Endothelial cell of umbilical vein (primary cell): Measurements from ENCODE around the gene SPSB3. TPM values are rescaled to one million over a fixed set of nuclear protein-coding genes. Genes with fewer than 3 reads are reported as not detected.

Source experiments
- BruUV-seq: library from RNA; stranded (reverse); fragments of 400-500 nt; replicated peaks from 2 replicates; lab custom pipeline; 2021; lab: Mats Ljungman, UMichigan
- CTCF ChIA-PET: fragments of 300-600, 350-600 bp; sonication (Branson Sonifier 250); formaldehyde crosslinking; loops from one replicate; lab custom pipeline; 2021; ENCODE audit warnings: antibody characterized with exemption, inconsistent platforms; lab: Charles Lee
- POLR2A ChIA-PET: fragments of 300-600, 350-600 bp; sonication (Branson Sonifier 250); formaldehyde crosslinking; loops from one replicate; lab custom pipeline; 2021; ENCODE audit warnings: antibody characterized with exemption, inconsistent platforms; lab: Charles Lee
- DNase-seq: peaks from one replicate; pipeline ENCODE4 v3.0.0-alpha.2; 2011; ENCODE audit warnings: low read depth, low spot score
- FAIRE-seq: peaks from 2 replicates; lab custom pipeline; 2011; peaks lifted over from hg19 to GRCh38; lab: Jason Lieb, UNC
- H2AFZ ChIP-seq: 2 replicates; pipeline ENCODE4 v1.6.0; 2012; ENCODE audit warnings: low read depth, low read length, control low read depth, inconsistent platforms
- H3K27ac ChIP-seq: 2 replicates; pipeline ENCODE4 v1.5.1; 2011; ENCODE audit warnings: low read depth, mild to moderate bottlenecking, control low read depth, low read length, moderate library complexity; ENCODE audit not compliant: insufficient read depth
- H3K27me3 ChIP-seq, 2 experiments: 2 replicates each; pipeline versions ENCODE4 v1.6.0 to v1.6.1; 2011; ENCODE audit warnings: low read length in 2 of 2, mixed read lengths in 1 of 2; ENCODE audit not compliant: control insufficient read depth in 2 of 2, insufficient read depth in 2 of 2
- H3K36me3 ChIP-seq, 2 experiments: 2 replicates in 1 of 2; 3 replicates in 1 of 2; pipeline ENCODE4 v1.5.1; 2011; ENCODE audit warnings: low read length in 2 of 2, mild to moderate bottlenecking in 1 of 2, moderate library complexity in 1 of 2; ENCODE audit not compliant: control insufficient read depth in 2 of 2, insufficient read depth in 2 of 2; ENCODE audit errors: extremely low read depth in 1 of 2
- H3K4me1 ChIP-seq: 3 replicates; pipeline ENCODE4 v1.5.1; 2011; ENCODE audit warnings: mild to moderate bottlenecking, low read length; ENCODE audit not compliant: control insufficient read depth, insufficient read depth; ENCODE audit errors: extremely low read depth
- H3K4me2 ChIP-seq: 2 replicates; pipeline ENCODE4 v1.6.1; 2011; ENCODE audit warnings: low read length, control low read depth, mixed read lengths; ENCODE audit not compliant: insufficient read depth
- H3K4me3 ChIP-seq, 3 experiments: fragments of 200-600 bp in 1 of 3; sonication (generic), shearing (Covaris generic) in 1 of 3; replicated peaks in 1 of 3; 2 replicates each; pipeline ENCODE4 v1.5.1; 2011 to 2016; ENCODE audit warnings: control low read depth in 3 of 3, low read length in 3 of 3, mild to moderate bottlenecking in 2 of 3, inconsistent platforms in 1 of 3, low read depth in 1 of 3, moderate library complexity in 1 of 3; ENCODE audit not compliant: insufficient read depth in 1 of 3
- H3K79me2 ChIP-seq: 2 replicates; pipeline ENCODE4 v1.6.0; 2012; ENCODE audit warnings: low read length, inconsistent platforms; ENCODE audit not compliant: control insufficient read depth, insufficient read depth
- H3K9ac ChIP-seq: replicated peaks from 2 replicates; pipeline ENCODE3; 2011; ENCODE audit warnings: low read length, control low read depth; ENCODE audit not compliant: insufficient read depth; ENCODE audit errors: extremely low read depth
- H3K9me1 ChIP-seq: replicated peaks from 3 replicates; pipeline ENCODE4 v1.6.0; 2011; ENCODE audit warnings: mild to moderate bottlenecking, low read length; ENCODE audit not compliant: control insufficient read depth, insufficient read depth; ENCODE audit errors: extremely low read depth
- H3K9me3 ChIP-seq: replicated peaks from 2 replicates; pipeline ENCODE4 v1.5.1; 2012; ENCODE audit warnings: low read length, inconsistent platforms; ENCODE audit not compliant: control insufficient read depth, insufficient read depth
- H4K20me1 ChIP-seq: replicated peaks from 2 replicates; pipeline ENCODE3; 2011; ENCODE audit warnings: mild to moderate bottlenecking, low read length; ENCODE audit not compliant: control insufficient read depth, insufficient read depth; ENCODE audit errors: extremely low read depth
- EZH2 ChIP-seq: IDR thresholded peaks from 2 replicates; pipeline ENCODE4 v1.6.1; 2012; ENCODE audit warnings: borderline replicate concordance, low read depth, mild to moderate bottlenecking, moderate library complexity, low read length, inconsistent platforms; ENCODE audit not compliant: severe bottlenecking
- FOS ChIP-seq: IDR thresholded peaks from 2 replicates; pipeline ENCODE4 v1.6.1; 2011; ENCODE audit warnings: mild to moderate bottlenecking, low read length, moderate library complexity, borderline replicate concordance; ENCODE audit not compliant: insufficient read depth
- GATA2 ChIP-seq: IDR thresholded peaks from 2 replicates; pipeline ENCODE4 v1.7.0; 2011; ENCODE audit warnings: low read depth, mild to moderate bottlenecking, moderate library complexity, mixed read lengths, low read length; ENCODE audit not compliant: insufficient read length, insufficient read depth
- JUN ChIP-seq: IDR thresholded peaks from 2 replicates; pipeline ENCODE4 v1.6.1; 2011; ENCODE audit warnings: borderline replicate concordance, low read depth; ENCODE audit not compliant: insufficient read length, insufficient read depth
- MAX ChIP-seq: IDR thresholded peaks from 2 replicates; pipeline ENCODE4 v1.6.1; 2011; ENCODE audit not compliant: insufficient read depth, insufficient read length
- MYC ChIP-seq: IDR thresholded peaks from one replicate; pipeline ENCODE4 v1.6.1; 2011; ENCODE audit warnings: mild to moderate bottlenecking, low read depth, low read length
- POLR2A ChIP-seq: IDR thresholded peaks from 2 replicates; pipeline ENCODE4 v1.6.1; 2012; ENCODE audit warnings: low read depth, mild to moderate bottlenecking, control low read depth, low read length
- POLR2AphosphoS5 ChIP-seq: IDR thresholded peaks from 2 replicates; pipeline ENCODE4 v1.6.1; 2012; ENCODE audit warnings: low read depth, mild to moderate bottlenecking, control low read depth, low read length, moderate library complexity; ENCODE audit not compliant: insufficient read depth
- dilution Hi-C: fragments of 300-500 bp; cut with MboI; formaldehyde crosslinking; loops from one replicate; pipeline ENCODE4 v1.15.0; 2019; ENCODE audit warnings: low sequenced_read_pairs; ENCODE audit not compliant: extremely low pct_ligation_motif_present
- intact Hi-C: fragments of 100-400 bp; cut with micrococcal nuclease; formaldehyde crosslinking; loops from one replicate; pipeline ENCODE4 v1.10.0; 2022
- polyA plus RNA-seq, 4 experiments: library from polyadenylated mRNA; depleted of rRNA in 3 of 4; stranded (reverse) in 3 of 4; unstranded in 1 of 4; fragments of >200 nt; gene quantifications; 2 replicates each; pipeline versions ENCODE4 v1.2.1 to v1.2.3, GENCODE V29; 2011 to 2012; ENCODE audit warnings: missing spikeins in 1 of 4
- total RNA-seq: library from RNA; stranded (reverse); gene quantifications from 2 replicates; pipeline ENCODE4 v1.2.3, GENCODE V29; 2021
- TF ChIP-seq, protein P1 (sequence below), 2 donors: IDR thresholded peaks; 1 replicate in 1 of 2; 2 replicates in 1 of 2; pipeline ENCODE4 v1.5.1; 2011; ENCODE audit warnings: low read length in 2 of 2, mild to moderate bottlenecking in 2 of 2, moderate library complexity in 2 of 2, control low read depth in 1 of 2, inconsistent platforms in 1 of 2, low read depth in 1 of 2; ENCODE audit not compliant: insufficient read depth in 1 of 2; ENCODE audit errors: extremely low read depth in 1 of 2

Gene SPSB3
- total and polyA plus RNA-seq, 2 donors (not counting 3 experiments of a cell fraction or from before 2014, with no cell fraction given) = 39.0 to 86.2 TPM

- DNase-seq (no peak), FAIRE-seq (no peak)
- CTCF ChIA-PET = interaction anchor here (1.3 kb wide), 1 partner anchor 12 kb away, joined by 3 read pairs; the partner anchor contains the start of genes EME2 and MRPS34
- Histone ChIP-seq H3K27ac (no peak overlapping the region), H3K27me3 (no peaks in the 10 kb centered on the region), H2AFZ (no peak overlapping the region), H3K36me3 (peaks cover 2 to 44% of the 10 kb centered on the region in 2 experiments), H3K9me1 (no peaks in the 10 kb centered on the region), H3K79me2 (no peaks in the 10 kb centered on the region), H3K4me3 (no peak overlapping the region), H3K9ac (no peak overlapping the region), H4K20me1 (no peaks in the 10 kb centered on the region), H3K4me2 (no peak overlapping the region), H3K4me1 (no peaks in the 10 kb centered on the region), H3K9me3 (no peaks in the 10 kb centered on the region)
- intact Hi-C loops = no loop called here
- POLR2A ChIA-PET = no interaction called here
- dilution Hi-C loops = no loop called here
- no peak for TF ChIP-seq FOS
- TF ChIP-seq JUN = no peak
- no TSS peak for BruUV-seq
Measured at GRCh38 chr16:1760911-1761310, 21.5 kb downstream of the SPSB3 start.

- POLR2A ChIA-PET = no interaction called here
- dilution Hi-C loops = no loop called here
Measured at GRCh38 chr16:1759511-1759910, 22.9 kb downstream of the SPSB3 start.

More at GRCh38 chr16:1759511-1759910, 22.9 kb downstream of the SPSB3 start:
- Histone ChIP-seq H3K9me3 (no peaks in the 10 kb centered on the region), H3K9ac (no peak overlapping the region), H4K20me1 (no peaks in the 10 kb centered on the region), H3K36me3 (peaks cover 2 to 34% of the 10 kb centered on the region in 2 experiments), H3K79me2 (no peaks in the 10 kb centered on the region), H3K9me1 (no peaks in the 10 kb centered on the region), H2AFZ (no peak overlapping the region), H3K4me2 (no peak overlapping the region), H3K4me1 (no peaks in the 10 kb centered on the region), H3K27me3 (no peaks in the 10 kb centered on the region), H3K4me3 (no peak overlapping the region), H3K27ac (no peak overlapping the region)
- TF ChIP-seq JUN = no peak
- TF ChIP-seq MAX = no peak
- TF ChIP-seq MYC = no peak
- TF ChIP-seq POLR2A = no peak
- no peak for TF ChIP-seq EZH2
- TF ChIP-seq, protein P1, sequence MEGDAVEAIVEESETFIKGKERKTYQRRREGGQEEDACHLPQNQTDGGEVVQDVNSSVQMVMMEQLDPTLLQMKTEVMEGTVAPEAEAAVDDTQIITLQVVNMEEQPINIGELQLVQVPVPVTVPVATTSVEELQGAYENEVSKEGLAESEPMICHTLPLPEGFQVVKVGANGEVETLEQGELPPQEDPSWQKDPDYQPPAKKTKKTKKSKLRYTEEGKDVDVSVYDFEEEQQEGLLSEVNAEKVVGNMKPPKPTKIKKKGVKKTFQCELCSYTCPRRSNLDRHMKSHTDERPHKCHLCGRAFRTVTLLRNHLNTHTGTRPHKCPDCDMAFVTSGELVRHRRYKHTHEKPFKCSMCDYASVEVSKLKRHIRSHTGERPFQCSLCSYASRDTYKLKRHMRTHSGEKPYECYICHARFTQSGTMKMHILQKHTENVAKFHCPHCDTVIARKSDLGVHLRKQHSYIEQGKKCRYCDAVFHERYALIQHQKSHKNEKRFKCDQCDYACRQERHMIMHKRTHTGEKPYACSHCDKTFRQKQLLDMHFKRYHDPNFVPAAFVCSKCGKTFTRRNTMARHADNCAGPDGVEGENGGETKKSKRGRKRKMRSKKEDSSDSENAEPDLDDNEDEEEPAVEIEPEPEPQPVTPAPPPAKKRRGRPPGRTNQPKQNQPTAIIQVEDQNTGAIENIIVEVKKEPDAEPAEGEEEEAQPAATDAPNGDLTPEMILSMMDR (IDR thresholded peaks at IDR 0.05; ENCODE audit: extremely low read depth in 1 of 2, insufficient read depth in 1 of 2, low read depth in 1 of 2, low read length in 2 of 2) = no peak
- TF ChIP-seq POLR2AphosphoS5 = no peak
- TF ChIP-seq FOS = no peak
- no peak for TF ChIP-seq GATA2
- no peak for FAIRE-seq
- DNase-seq = no peak
- CTCF ChIA-PET = interaction anchor here (1.6 kb wide), 1 partner anchor 11 kb away, joined by 4 read pairs; no protein-coding TSS in a partner anchor
- BruUV-seq = no TSS peak
- intact Hi-C loops = no loop called here
